IMR-90 (cell line): ENCODE results near the gene FER. TPM values are rescaled to one million over a fixed set of nuclear protein-coding genes. Genes with fewer than 3 reads are reported as not detected.

Source experiments
- ATAC-seq: fragments of 200-7000 bp; cut with Tn5 transposase; 2 replicates; pipeline ENCODE4 v1.9.1; 2020; ENCODE audit warnings: low read depth, mild to moderate bottlenecking, moderate library complexity
- BruUV-seq: library from RNA; stranded (reverse); fragments of 400-500 nt; replicated peaks from 2 replicates; lab custom pipeline; 2021; lab: Mats Ljungman, UMichigan
- CTCF ChIA-PET: fragments of 300-600 bp; formaldehyde crosslinking; extraction: SDS; loops from one replicate; lab custom pipeline; 2021; ENCODE audit warnings: antibody characterized with exemption; lab: Yijun Ruan, JAX
- POLR2A ChIA-PET: fragments of 300-600 bp; sonication (Branson Sonifier 250); formaldehyde crosslinking; loops from one replicate; lab custom pipeline; 2022; ENCODE audit warnings: antibody characterized with exemption; ENCODE audit not compliant: unreplicated experiment; lab: Charles Lee
- DNase-seq: peaks from one replicate; pipeline ENCODE4 v3.0.0; 2013
- H2AFZ ChIP-seq: replicated peaks from 2 replicates; pipeline ENCODE3; 2013; ENCODE audit warnings: low read length, mild to moderate bottlenecking; ENCODE audit not compliant: poor library complexity
- H2AK5ac ChIP-seq: 2 replicates; pipeline ENCODE4 v1.6.1; 2013; ENCODE audit warnings: low read depth, low read length, inconsistent platforms
- H2AK9ac ChIP-seq: replicated peaks from 2 replicates; pipeline ENCODE3; 2013; ENCODE audit warnings: mild to moderate bottlenecking, low read depth, low read length, moderate library complexity; ENCODE audit not compliant: poor library complexity
- H2BK120ac ChIP-seq: 2 replicates; pipeline ENCODE4 v1.6.1; 2013; ENCODE audit warnings: low read depth, low read length, inconsistent platforms
- H2BK15ac ChIP-seq: 3 replicates; pipeline ENCODE4 v1.6.1; 2013; ENCODE audit warnings: low read depth, low read length, inconsistent platforms
- H2BK20ac ChIP-seq: 2 replicates; pipeline ENCODE4 v1.6.1; 2013; ENCODE audit warnings: low read depth, mild to moderate bottlenecking, inconsistent platforms, low read length, moderate library complexity
- H2BK5ac ChIP-seq: 2 replicates; pipeline ENCODE4 v1.6.1; 2013; ENCODE audit warnings: mild to moderate bottlenecking, low read depth, low read length, inconsistent platforms; ENCODE audit not compliant: poor library complexity, severe bottlenecking
- H3K14ac ChIP-seq: replicated peaks from 2 replicates; pipeline ENCODE4 v1.6.1; 2013; ENCODE audit warnings: low read depth, low read length, inconsistent platforms
- H3K18ac ChIP-seq: 2 replicates; pipeline ENCODE4 v1.6.1; 2013; ENCODE audit warnings: low read depth, low read length, control low read depth
- H3K23ac ChIP-seq: 2 replicates; pipeline ENCODE4 v1.6.1; 2013; ENCODE audit warnings: low read depth, low read length, inconsistent platforms
- H3K27ac ChIP-seq: 2 replicates; pipeline ENCODE4 v1.5.1; 2013; ENCODE audit warnings: mild to moderate bottlenecking, control low read depth, low read length; ENCODE audit not compliant: insufficient read depth
- H3K27me3 ChIP-seq: 2 replicates; pipeline ENCODE4 v1.6.1; 2013; ENCODE audit warnings: low read length; ENCODE audit not compliant: control insufficient read depth, insufficient read depth
- H3K36me3 ChIP-seq: 2 replicates; pipeline ENCODE4 v1.6.1; 2013; ENCODE audit warnings: low read length, mixed read lengths; ENCODE audit not compliant: control insufficient read depth, insufficient read depth
- H3K4ac ChIP-seq: 2 replicates; pipeline ENCODE4 v1.6.1; 2013; ENCODE audit warnings: low read depth, low read length, inconsistent platforms
- H3K4me1 ChIP-seq: 2 replicates; pipeline ENCODE4 v1.6.1; 2013; ENCODE audit warnings: low read length, mixed read lengths; ENCODE audit not compliant: control insufficient read depth, insufficient read depth
- H3K4me2 ChIP-seq: 2 replicates; pipeline ENCODE4 v1.6.1; 2013; ENCODE audit warnings: low read depth, mild to moderate bottlenecking, control low read depth, low read length, moderate library complexity
- H3K4me3 ChIP-seq: 2 replicates; pipeline ENCODE4 v1.5.1; 2013; ENCODE audit warnings: low read depth, mild to moderate bottlenecking, control low read depth, low read length, moderate library complexity; ENCODE audit not compliant: insufficient read depth
- H3K56ac ChIP-seq: 2 replicates; pipeline ENCODE4 v1.6.1; 2013; ENCODE audit warnings: low read length, inconsistent platforms; ENCODE audit not compliant: insufficient read depth; ENCODE audit errors: extremely low read depth
- H3K79me1 ChIP-seq, 2 experiments: 2 replicates each; pipeline ENCODE4 v1.6.1; 2013; ENCODE audit warnings: low read length in 2 of 2, inconsistent platforms in 1 of 2, low read depth in 1 of 2
- H3K9ac ChIP-seq: 2 replicates; pipeline ENCODE4 v1.6.1; 2013; ENCODE audit warnings: low read depth, low read length, control low read depth
- H3K9me1 ChIP-seq: 2 replicates; pipeline ENCODE4 v1.6.1; 2013; ENCODE audit warnings: low read length, inconsistent platforms; ENCODE audit not compliant: insufficient read depth
- H3K9me3 ChIP-seq: 2 replicates; pipeline ENCODE4 v1.6.1; 2013; ENCODE audit warnings: low read length; ENCODE audit not compliant: control insufficient read depth, insufficient read depth
- H4K20me1 ChIP-seq: 2 replicates; pipeline ENCODE4 v1.6.1; 2013; ENCODE audit warnings: low read length, inconsistent platforms; ENCODE audit not compliant: insufficient read depth
- H4K5ac ChIP-seq: 2 replicates; pipeline ENCODE4 v1.6.1; 2013; ENCODE audit warnings: mild to moderate bottlenecking, low read depth, low read length, control low read depth
- H4K8ac ChIP-seq, 2 experiments: 2 replicates each; pipeline ENCODE4 v1.6.1; 2013; ENCODE audit warnings: low read depth in 2 of 2, low read length in 2 of 2, control low read depth in 1 of 2, inconsistent platforms in 1 of 2
- H4K91ac ChIP-seq: 2 replicates; pipeline ENCODE4 v1.6.1; 2013; ENCODE audit warnings: low read depth, low read length, inconsistent platforms; ENCODE audit not compliant: insufficient read depth
- BHLHE40 ChIP-seq: fragments of 150-350 bp; IDR thresholded peaks from 2 replicates; pipeline ENCODE4 v1.6.1; 2016; ENCODE audit warnings: mild to moderate bottlenecking, low read depth, low read length
- CEBPB ChIP-seq: IDR thresholded peaks from 2 replicates; pipeline ENCODE4 v1.6.1; 2012; ENCODE audit warnings: low read depth, low read length, improper control_type of control experiment
- CHD1 ChIP-seq: IDR thresholded peaks from 2 replicates; pipeline ENCODE4 v1.6.1; 2012; ENCODE audit warnings: low read depth, low read length, improper control_type of control experiment
- CTCF ChIP-seq: conservative IDR thresholded peaks from 2 replicates; pipeline ENCODE4 v1.5.1; 2012; ENCODE audit warnings: mild to moderate bottlenecking, low read depth, low read length, improper control_type of control experiment
- ELK1 ChIP-seq: fragments of 150-350 bp; IDR thresholded peaks from 2 replicates; pipeline ENCODE4 v1.6.1; 2016; ENCODE audit warnings: low read depth, mild to moderate bottlenecking, low read length, moderate library complexity, borderline replicate concordance
- FOS ChIP-seq: fragments of 150-350 bp; IDR thresholded peaks from 2 replicates; pipeline ENCODE4 v1.6.1; 2016; ENCODE audit warnings: low read depth, low read length
- MAFK ChIP-seq: IDR thresholded peaks from 2 replicates; pipeline ENCODE4 v1.6.1; 2012; ENCODE audit warnings: low read depth, low read length, improper control_type of control experiment
- MXI1 ChIP-seq: IDR thresholded peaks from 2 replicates; pipeline ENCODE4 v1.6.1; 2012; ENCODE audit warnings: low read depth, mild to moderate bottlenecking, low read length, moderate library complexity, borderline replicate concordance
- SMC3 ChIP-seq: fragments of 150-350 bp; IDR thresholded peaks from 2 replicates; pipeline ENCODE4 v1.6.1; 2016; ENCODE audit warnings: low read depth, mild to moderate bottlenecking, antibody characterized with exemption, low read length, moderate library complexity
- WGBS, 2 experiments: methylation state at CpG; one replicate each; pipeline versions ENCODE4 v1.1.5 to v1.1.7; 2013; ENCODE audit warnings: missing lambda C conversion rate in 2 of 2; ENCODE audit not compliant: insufficient read length in 1 of 2; ENCODE audit errors: extremely low coverage in 2 of 2; 5-methylcytosine and 5-hydroxymethylcytosine counted together
- dilution Hi-C: fragments of 300-500 bp; cut with HindIII; formaldehyde crosslinking; loops from one replicate; pipeline ENCODE4 v1.14.3; 2018; ENCODE audit warnings: low sequenced_read_pairs; ENCODE audit not compliant: unreplicated experiment
- in situ Hi-C: fragments of 300-500 bp; cut with MboI; formaldehyde crosslinking; loops from 3 replicates; pipeline ENCODE4 v1.14.3; 2019; ENCODE audit warnings: low sequenced_read_pairs, inconsistent platforms, mixed read lengths
- intact Hi-C: fragments of 100-400 bp; cut with micrococcal nuclease; formaldehyde crosslinking; loops from 2 replicates; pipeline ENCODE4 v1.10.0; 2022
- polyA plus RNA-seq, 3 experiments: library from polyadenylated mRNA; depleted of rRNA; stranded (reverse); fragments of >200 nt; gene quantifications; 2 replicates each; pipeline ENCODE4 v1.2.3, GENCODE V29; 2012; ENCODE audit warnings: low replicate concordance in 1 of 3
- total RNA-seq: library from RNA; depleted of rRNA; stranded (reverse); fragments of >200 nt; gene quantifications from 2 replicates; pipeline ENCODE4 v1.2.3, GENCODE V29; 2012
- TF ChIP-seq, protein P1 (sequence below): fragments of 150-350 bp; IDR thresholded peaks from 2 replicates; pipeline ENCODE4 v1.6.1; 2017; ENCODE audit warnings: mild to moderate bottlenecking, antibody characterized with exemption, low read length, low read depth

Gene FER
- total and polyA plus RNA-seq, 2 of the 4 experiments (the other 2 are of a cell fraction): 3.5 to 32.4 TPM

DNA sequence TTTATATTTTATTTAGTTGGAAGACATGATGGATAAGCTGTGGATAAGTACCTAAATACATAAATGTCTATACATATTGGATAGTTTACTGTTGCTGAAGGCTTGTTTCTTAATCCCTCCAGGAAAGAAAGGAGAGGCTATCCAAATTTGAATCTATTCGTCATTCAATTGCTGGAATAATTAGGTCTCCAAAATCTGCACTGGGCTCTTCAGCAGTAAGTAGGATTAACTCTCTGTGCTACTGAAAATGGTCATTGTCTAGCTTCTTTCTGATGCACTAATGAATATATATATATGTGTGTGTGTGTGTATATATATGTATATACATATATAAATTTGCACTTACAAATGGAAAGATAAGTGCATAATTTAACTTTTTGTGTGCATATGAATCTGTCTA, 198.3 kb downstream of the FER start:
- BruUV-seq: no TSS peak
- H2BK120ac ChIP-seq: no peak overlapping the region
- H3K4me3 ChIP-seq: no peak overlapping the region
- H3K18ac ChIP-seq: no peak overlapping the region
- TF ChIP-seq CEBPB (no peak), MXI1 (no peak), MAFK (no peak), BHLHE40 (no peak), CHD1 (no peak), FOS (no peak), CTCF (no peak), ELK1 (no peak), SMC3 (no peak)
- TF ChIP-seq, protein P1, sequence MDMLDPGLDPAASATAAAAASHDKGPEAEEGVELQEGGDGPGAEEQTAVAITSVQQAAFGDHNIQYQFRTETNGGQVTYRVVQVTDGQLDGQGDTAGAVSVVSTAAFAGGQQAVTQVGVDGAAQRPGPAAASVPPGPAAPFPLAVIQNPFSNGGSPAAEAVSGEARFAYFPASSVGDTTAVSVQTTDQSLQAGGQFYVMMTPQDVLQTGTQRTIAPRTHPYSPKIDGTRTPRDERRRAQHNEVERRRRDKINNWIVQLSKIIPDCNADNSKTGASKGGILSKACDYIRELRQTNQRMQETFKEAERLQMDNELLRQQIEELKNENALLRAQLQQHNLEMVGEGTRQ: no peak
- no peak overlapping the region for H2BK5ac ChIP-seq
- no peaks in the 10 kb centered on the region for H3K4me1 ChIP-seq
- H3K56ac ChIP-seq: no peak overlapping the region
- H2AFZ ChIP-seq: no peak overlapping the region
- H3K14ac ChIP-seq: no peak overlapping the region
- H4K91ac ChIP-seq: no peak overlapping the region
- no peaks in the 10 kb centered on the region for H3K36me3 ChIP-seq
- no CpG with 5 or more reads among the region's 1 CpG for WGBS, 2 experiments
- no peak overlapping the region for H3K9ac ChIP-seq
- H3K4me2 ChIP-seq: no peak overlapping the region
- no peak for DNase-seq
- no peak overlapping the region for H2BK20ac ChIP-seq
- H2BK15ac ChIP-seq: no peak overlapping the region
- POLR2A ChIA-PET: no interaction called here
- in situ Hi-C loops: no loop called here
- no peak overlapping the region for H3K23ac ChIP-seq
- H3K27ac ChIP-seq: no peak overlapping the region
- CTCF ChIA-PET: no interaction called here
- H4K20me1 ChIP-seq: no peaks in the 10 kb centered on the region
- no peaks in the 10 kb centered on the region for H3K79me1 ChIP-seq
- H4K5ac ChIP-seq: no peak overlapping the region
- no peaks in the 10 kb centered on the region; the same call in 1 of the 2 replicates for H3K9me1 ChIP-seq
- dilution Hi-C loops: no loop called here
- intact Hi-C loops: no loop called here
- H3K27me3 ChIP-seq: no peaks in the 10 kb centered on the region
- no peak overlapping the region for H2AK9ac ChIP-seq
- H4K8ac ChIP-seq: no peak overlapping the region
- H3K4ac ChIP-seq: no peak overlapping the region
- H2AK5ac ChIP-seq: no peak overlapping the region
- no peaks in the 10 kb centered on the region for H3K9me3 ChIP-seq
- no peak for ATAC-seq
